ENCODE data around the gene DHRS2.

Gene DHRS2

DNA sequence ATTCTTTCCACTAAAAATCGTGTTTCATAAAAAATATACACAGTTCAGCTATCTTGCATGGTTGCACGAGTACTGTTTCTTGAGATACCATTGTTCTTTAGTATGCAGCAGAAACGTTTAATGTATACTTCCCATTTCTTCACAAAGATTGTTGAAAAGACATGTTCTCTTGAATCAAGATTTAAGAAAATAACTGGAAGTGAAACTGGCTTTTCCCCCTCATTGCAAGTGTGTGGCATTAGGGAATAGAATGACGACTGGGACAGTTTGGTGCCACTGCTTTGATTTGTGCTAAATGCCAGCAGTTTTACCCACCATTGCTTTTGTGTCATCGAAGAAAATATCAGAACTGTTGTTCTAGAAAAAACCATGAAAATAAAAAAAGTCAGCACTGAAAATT lies 20.3 kb upstream of the DHRS2 start:
- Histone ChIP-seq H3K27ac (no peak overlapping the region), H3K27me3 (ENCODE audit: insufficient read depth, low read depth, severe bottlenecking) (no peaks in the 10 kb centered on the region), H3K4me3 (ENCODE audit: low read depth, low read length) (no peak overlapping the region), H3K9me3 (ENCODE audit: severe bottlenecking) (no peaks in the 10 kb centered on the region), H3K36me3 (no peaks in the 10 kb centered on the region)
- DNase-seq, result no peak
- TF ChIP-seq, protein P1, sequence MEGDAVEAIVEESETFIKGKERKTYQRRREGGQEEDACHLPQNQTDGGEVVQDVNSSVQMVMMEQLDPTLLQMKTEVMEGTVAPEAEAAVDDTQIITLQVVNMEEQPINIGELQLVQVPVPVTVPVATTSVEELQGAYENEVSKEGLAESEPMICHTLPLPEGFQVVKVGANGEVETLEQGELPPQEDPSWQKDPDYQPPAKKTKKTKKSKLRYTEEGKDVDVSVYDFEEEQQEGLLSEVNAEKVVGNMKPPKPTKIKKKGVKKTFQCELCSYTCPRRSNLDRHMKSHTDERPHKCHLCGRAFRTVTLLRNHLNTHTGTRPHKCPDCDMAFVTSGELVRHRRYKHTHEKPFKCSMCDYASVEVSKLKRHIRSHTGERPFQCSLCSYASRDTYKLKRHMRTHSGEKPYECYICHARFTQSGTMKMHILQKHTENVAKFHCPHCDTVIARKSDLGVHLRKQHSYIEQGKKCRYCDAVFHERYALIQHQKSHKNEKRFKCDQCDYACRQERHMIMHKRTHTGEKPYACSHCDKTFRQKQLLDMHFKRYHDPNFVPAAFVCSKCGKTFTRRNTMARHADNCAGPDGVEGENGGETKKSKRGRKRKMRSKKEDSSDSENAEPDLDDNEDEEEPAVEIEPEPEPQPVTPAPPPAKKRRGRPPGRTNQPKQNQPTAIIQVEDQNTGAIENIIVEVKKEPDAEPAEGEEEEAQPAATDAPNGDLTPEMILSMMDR (IDR thresholded peaks at IDR 0.05; ENCODE audit: low read depth, low read length), result no peak

DNA sequence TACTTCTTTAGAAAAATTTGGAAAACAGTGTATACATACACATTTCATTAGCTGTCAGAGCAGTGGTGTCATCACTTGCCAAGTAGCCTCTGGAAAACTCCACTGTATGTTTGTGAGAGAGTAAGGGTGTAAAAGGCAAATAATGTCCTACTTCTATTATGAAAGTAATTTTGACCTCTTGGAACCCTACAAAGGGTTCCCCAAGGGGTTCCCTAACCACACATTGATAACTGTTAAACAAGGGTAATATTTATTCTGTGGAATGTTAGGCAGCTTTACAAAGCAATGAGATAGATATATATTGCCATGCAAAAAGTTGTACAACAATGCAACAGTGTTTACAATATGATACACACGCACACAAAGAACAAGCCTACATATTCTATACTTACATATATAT lies 18.6 kb upstream of the DHRS2 start:
- Histone ChIP-seq H3K9me3 (ENCODE audit: severe bottlenecking) (no peaks in the 10 kb centered on the region), H3K27me3 (ENCODE audit: insufficient read depth, low read depth, severe bottlenecking) (no peaks in the 10 kb centered on the region), H3K36me3 (no peaks in the 10 kb centered on the region), H3K4me3 (ENCODE audit: low read depth, low read length) (no peak overlapping the region), H3K27ac (no peak overlapping the region)
- TF ChIP-seq, protein P1 (IDR thresholded peaks at IDR 0.05; ENCODE audit: low read depth, low read length), result no peak
- no peak for DNase-seq

DNA sequence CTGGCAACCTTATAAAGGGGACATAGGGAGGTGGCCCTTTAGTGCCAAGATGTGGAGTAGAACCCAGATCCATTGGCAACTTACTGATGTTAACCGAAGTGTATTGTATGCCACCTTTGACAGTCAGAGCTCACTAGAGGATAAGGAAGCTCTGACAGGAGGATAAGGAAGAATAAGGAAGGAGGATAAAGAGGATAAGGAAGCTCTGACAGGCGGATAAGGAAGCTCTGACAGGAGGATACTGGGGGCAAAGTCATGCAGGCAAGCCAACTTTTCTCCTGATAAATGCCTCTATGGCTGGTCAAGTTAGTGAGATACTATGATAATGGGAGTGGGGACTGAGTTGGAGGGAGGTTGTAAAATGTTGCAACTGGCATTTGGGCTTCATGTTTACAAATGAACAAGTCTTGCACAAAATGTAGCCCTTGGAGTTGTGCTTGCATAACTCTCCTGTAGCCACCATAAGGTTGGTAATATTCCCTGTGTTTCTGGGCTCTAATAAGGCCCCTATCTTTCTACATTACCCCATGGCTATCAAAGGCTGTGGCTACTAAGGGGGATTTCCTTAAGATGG lies 17.7 kb upstream of the DHRS2 start:
- H3K36me3 ChIP-seq, result no peaks in the 10 kb centered on the region
- no peak for DNase-seq
- TF ChIP-seq, protein P1 (IDR thresholded peaks at IDR 0.05; ENCODE audit: low read depth, low read length), result no peak
- H3K4me3 ChIP-seq (ENCODE audit: low read depth, low read length), result no peak overlapping the region
- H3K9me3 ChIP-seq (ENCODE audit: severe bottlenecking), result no peaks in the 10 kb centered on the region
- no peak overlapping the region for H3K27ac ChIP-seq
- no peaks in the 10 kb centered on the region for H3K27me3 ChIP-seq (ENCODE audit: insufficient read depth, low read depth, severe bottlenecking)

DNA sequence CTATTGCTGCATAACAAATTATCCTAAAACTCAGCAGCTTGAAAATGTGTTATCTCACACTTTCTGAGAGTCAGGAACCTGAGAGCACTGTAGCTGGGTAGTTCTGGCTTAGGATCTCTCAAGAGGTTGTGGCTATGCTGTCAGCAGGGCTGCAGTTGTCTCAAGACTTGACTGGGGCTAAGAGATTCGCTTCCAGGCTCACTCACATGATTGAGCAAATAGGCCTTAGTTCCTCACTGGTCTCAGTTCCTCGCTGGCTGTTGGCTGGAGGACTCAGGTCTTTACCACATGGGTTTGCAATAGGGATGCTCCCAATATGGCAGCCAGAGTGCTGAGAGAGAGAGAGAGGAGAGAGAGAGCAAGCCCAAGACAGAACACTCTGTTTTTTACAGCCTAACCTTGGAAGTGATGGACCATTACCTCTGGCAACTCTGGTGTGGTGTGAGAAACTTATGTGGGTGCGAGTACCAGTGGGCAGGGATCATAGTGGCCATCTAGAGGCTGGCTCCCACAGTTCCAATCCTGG lies 15.9 kb upstream of the DHRS2 start:
- DNase-seq, result no peak
- TF ChIP-seq, protein P1 (IDR thresholded peaks at IDR 0.05; ENCODE audit: low read depth, low read length), result no peak
- Histone ChIP-seq H3K9me3 (ENCODE audit: severe bottlenecking) (peaks cover 15% of the 10 kb centered on the region), H3K27ac (no peak overlapping the region), H3K4me3 (ENCODE audit: low read depth, low read length) (no peak overlapping the region), H3K27me3 (ENCODE audit: insufficient read depth, low read depth, severe bottlenecking) (no peaks in the 10 kb centered on the region), H3K36me3 (no peaks in the 10 kb centered on the region)

DNA sequence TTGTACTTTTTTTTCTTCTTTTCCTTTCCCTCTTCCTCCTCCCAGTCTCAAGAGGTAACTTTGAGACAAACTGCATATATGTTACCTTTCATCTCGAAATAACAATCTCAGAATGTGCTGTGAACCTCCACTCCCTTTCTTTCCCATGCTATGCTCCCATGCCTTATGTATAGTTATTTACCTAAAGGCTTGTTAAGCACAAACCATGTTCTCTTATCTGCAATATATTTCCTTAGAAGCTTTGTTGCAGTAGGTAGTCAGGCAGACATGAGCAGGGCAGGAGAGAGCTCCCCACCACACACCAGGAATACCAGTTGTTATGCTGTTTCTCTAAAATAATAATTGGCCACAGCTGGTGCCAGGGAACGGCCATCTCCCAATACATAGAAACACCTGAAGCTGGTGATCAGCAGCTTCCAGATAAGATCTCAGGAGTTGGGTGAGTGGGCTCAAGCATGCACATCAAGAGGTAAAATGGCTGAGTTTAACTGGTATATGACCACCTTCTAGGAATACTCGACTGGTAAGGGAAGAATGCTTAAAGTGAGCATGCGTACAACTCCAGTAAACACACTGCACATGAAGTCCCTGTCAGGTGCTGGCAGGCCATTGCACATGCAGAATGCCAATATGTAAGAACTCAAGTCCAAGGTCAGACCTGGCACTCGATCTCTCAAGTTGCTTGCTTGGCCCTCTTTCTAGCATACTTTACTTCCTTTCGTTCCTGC lies 14.8 kb upstream of the DHRS2 start:
- Histone ChIP-seq H3K9me3 (ENCODE audit: severe bottlenecking) (peaks cover 19% of the 10 kb centered on the region), H3K27ac (no peak overlapping the region), H3K27me3 (ENCODE audit: insufficient read depth, low read depth, severe bottlenecking) (no peaks in the 10 kb centered on the region), H3K4me3 (ENCODE audit: low read depth, low read length) (no peak overlapping the region), H3K36me3 (no peaks in the 10 kb centered on the region)
- DNase-seq, result no peak
- TF ChIP-seq, protein P1 (IDR thresholded peaks at IDR 0.05; ENCODE audit: low read depth, low read length), result no peak
